Measurements from ENCODE around the gene FBN3. TPM values are rescaled to one million over a fixed set of nuclear protein-coding genes. Genes with fewer than 3 reads are reported as not detected.

The FBN3 gene
- 18.0 and 63.7 TPM in 2 replicates for total RNA-seq (ENCODE audit: low replicate concordance)
- long read RNA-seq, partial matches to known transcripts, result 0 of 1 reads
- long read RNA-seq, other reads (novel, unspliced or antisense), result 1 of 1 reads

DNA sequence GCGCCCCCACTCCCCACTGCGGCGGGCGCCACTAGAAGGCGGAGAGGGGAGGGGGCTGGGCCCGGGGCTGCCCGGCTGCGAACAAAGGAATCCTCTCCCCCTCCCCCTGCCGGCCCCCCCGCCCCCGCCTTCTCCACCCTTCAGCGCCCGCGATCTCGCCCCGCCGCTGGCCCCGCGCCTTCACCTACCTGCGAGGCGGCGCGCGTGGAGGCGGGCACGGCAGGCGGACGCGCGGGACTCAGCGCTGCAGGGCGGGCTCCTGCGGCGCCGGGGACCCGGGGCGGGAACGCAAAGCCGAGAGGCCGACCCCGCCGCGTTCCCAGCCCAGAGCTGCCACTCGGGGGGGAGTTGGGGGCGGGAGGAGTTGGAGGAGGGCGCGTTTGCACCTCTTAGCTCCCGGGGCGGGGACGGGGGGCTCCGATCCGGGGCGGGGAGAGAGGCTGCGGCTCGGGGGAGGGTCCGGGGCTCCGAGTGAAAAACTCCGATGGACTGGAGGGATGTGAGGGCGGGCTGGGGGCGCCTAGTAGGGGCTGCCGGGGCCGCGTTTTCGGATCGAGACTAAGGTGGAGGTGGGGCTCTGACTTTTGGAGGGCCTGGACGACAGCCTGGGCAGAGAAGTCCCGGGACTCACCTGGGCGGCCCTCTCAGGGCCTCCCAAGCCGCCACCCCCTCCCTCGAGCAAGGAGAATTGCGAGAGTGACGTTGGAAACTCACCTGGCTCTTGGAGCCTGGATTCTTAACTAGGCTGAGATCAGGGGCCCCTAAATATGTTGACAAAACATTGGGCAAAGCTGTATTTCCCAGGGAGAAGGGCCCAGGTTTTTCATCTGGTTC, at the start of gene FBN3:
FBN3 (minus strand) TSS at position 332 of the 834 bp plus-strand sequence. CDS start 2,112 bp downstream, outside the sequence.
- no peaks in the 10 kb centered on the region for H3K36me3 Mint-ChIP-seq
- H3K4me3 Mint-ChIP-seq, result peak within 1 kb of the TSS; percentile 87
- peak within 1 kb of the TSS; percentile 92 for H3K27ac Mint-ChIP-seq
- TF ChIP-seq, protein P1, sequence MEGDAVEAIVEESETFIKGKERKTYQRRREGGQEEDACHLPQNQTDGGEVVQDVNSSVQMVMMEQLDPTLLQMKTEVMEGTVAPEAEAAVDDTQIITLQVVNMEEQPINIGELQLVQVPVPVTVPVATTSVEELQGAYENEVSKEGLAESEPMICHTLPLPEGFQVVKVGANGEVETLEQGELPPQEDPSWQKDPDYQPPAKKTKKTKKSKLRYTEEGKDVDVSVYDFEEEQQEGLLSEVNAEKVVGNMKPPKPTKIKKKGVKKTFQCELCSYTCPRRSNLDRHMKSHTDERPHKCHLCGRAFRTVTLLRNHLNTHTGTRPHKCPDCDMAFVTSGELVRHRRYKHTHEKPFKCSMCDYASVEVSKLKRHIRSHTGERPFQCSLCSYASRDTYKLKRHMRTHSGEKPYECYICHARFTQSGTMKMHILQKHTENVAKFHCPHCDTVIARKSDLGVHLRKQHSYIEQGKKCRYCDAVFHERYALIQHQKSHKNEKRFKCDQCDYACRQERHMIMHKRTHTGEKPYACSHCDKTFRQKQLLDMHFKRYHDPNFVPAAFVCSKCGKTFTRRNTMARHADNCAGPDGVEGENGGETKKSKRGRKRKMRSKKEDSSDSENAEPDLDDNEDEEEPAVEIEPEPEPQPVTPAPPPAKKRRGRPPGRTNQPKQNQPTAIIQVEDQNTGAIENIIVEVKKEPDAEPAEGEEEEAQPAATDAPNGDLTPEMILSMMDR (conservative IDR thresholded peaks at IDR 0.05), result no peak
- DNase-seq (ENCODE audit: extremely low spot score, unreplicated experiment), result no peak
- peaks cover 24% of the 10 kb centered on the region for H3K4me1 Mint-ChIP-seq (ENCODE audit: unreplicated experiment)
- no peaks in the 10 kb centered on the region for H3K27me3 Mint-ChIP-seq
- no peaks in the 10 kb centered on the region for H3K9me3 Mint-ChIP-seq

DNA sequence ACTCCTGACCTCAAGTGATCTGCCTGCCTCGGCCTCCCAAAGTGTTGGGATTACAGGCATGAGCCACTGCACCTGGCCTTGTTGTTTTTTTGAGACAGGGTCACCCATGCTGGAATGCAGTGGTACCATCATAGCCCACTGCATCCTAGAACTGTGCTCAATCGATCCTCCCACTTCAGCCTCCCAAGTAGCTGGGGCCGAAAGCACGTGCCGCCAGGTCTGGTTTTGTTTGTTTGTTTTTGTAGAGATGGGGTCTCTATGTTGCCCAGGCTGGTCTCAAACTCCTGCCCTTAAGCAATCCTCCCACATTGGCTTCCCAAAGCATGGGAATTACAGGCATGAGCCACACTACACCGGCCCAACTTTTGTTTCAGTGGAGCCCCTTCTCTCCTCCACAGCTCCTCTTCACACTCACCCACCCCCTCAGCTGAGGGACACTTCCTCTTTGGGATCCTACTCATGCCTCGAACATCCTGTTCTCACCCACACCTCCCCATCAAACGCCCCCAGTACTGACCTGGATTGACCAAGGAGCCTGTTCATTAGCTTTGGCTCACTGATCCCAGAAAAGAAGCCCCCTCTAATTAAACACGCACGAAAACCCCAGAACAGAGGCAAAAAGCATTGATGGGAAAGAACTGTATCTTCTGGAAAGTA, 47.0 kb upstream of the FBN3 start:
- H3K27me3 Mint-ChIP-seq, result no peaks in the 10 kb centered on the region
- no peak overlapping the region for H3K27ac Mint-ChIP-seq
- TF ChIP-seq, protein P1 (conservative IDR thresholded peaks at IDR 0.05), result no peak
- peaks cover 11% of the 10 kb centered on the region for H3K4me1 Mint-ChIP-seq (ENCODE audit: unreplicated experiment)
- H3K36me3 Mint-ChIP-seq, result no peaks in the 10 kb centered on the region
- no peak for DNase-seq (ENCODE audit: extremely low spot score, unreplicated experiment)
- no peak overlapping the region for H3K4me3 Mint-ChIP-seq
- H3K9me3 Mint-ChIP-seq, result no peaks in the 10 kb centered on the region

DNA sequence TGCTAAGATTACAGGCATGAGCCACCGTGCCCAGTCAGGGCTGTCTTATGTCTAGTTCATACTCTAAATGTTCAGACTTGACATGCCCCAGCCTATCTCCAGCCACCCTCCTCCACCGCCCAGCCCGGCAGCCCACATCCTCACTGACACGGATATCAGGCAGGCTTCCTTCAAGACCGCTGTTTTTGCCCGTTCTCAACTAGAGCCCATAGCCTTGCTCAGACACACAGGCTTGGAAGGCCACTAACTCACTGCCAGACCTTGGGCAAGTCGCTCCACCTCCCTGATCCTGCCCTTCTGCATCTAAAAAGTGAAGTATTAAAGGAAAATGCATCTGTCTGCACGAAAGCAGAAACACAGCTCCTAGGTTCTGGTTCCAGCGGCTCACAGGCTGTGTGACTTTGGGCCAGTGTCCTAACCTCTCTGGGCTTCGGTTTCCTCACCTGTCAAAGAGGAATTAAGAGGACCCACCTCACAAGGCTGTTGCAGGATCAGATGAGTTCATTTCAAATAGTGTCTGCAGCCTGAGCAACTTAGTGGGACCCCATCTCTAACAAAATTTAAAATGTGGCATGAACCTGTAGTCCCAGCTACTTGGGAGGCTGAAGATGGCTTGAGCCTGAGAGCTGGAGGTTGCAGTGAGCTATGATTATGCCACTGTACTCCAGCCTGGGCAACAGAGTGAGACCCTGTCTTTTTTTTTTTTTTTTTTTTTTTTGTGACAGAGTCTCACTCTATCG, 45.3 kb upstream of the FBN3 start:
- TF ChIP-seq, protein P1 (conservative IDR thresholded peaks at IDR 0.05), result no peak
- DNase-seq (ENCODE audit: extremely low spot score, unreplicated experiment), result no peak
- H3K27ac Mint-ChIP-seq, result no peak overlapping the region
- H3K9me3 Mint-ChIP-seq, result no peaks in the 10 kb centered on the region
- H3K36me3 Mint-ChIP-seq, result no peaks in the 10 kb centered on the region
- H3K4me1 Mint-ChIP-seq (ENCODE audit: unreplicated experiment), result peaks cover 11% of the 10 kb centered on the region
- no peak overlapping the region for H3K4me3 Mint-ChIP-seq
- no peaks in the 10 kb centered on the region for H3K27me3 Mint-ChIP-seq

DNA sequence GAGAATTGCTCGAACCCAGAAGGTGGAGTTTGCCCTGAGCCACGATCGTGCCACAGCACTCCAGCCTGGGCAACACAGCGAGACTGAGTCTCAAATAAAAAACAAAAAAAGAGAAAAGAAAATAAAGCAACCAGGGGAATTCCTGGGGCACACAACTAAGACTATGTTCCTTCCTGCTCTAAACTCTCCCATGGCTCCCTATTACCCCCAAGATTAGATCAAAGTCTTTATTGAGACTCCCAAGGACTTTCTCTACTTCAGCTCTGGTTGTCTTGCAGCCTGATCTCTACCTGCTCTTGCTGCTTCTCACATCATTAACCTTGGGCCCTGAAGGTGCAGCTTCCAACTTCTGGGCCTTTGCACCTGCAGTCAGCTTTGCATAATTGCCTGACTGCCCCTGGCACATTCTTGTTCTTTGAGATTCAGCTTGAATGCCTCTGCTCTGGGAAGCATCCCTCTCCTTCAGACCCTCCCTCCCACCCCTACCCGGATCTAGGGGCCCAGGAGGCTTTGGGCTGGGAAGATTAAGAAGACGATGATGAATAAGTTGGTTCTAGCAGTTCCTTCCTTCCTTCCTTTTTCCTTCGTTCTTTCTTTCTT, 42.9 kb upstream of the FBN3 start:
- TF ChIP-seq, protein P1 (conservative IDR thresholded peaks at IDR 0.05), result no peak
- no peak for DNase-seq (ENCODE audit: extremely low spot score, unreplicated experiment)
- H3K9me3 Mint-ChIP-seq, result no peaks in the 10 kb centered on the region
- no peaks in the 10 kb centered on the region for H3K27me3 Mint-ChIP-seq
- H3K36me3 Mint-ChIP-seq, result no peaks in the 10 kb centered on the region
- H3K4me3 Mint-ChIP-seq, result no peak overlapping the region
- no peak overlapping the region for H3K27ac Mint-ChIP-seq
- H3K4me1 Mint-ChIP-seq (ENCODE audit: unreplicated experiment), result peaks cover 11% of the 10 kb centered on the region

All from type B pancreatic cell (in vitro differentiated cells).